Diencephalon (tissue), 1 donor: ENCODE results near the gene RBCK1. TPM values are rescaled to one million over a fixed set of nuclear protein-coding genes. Genes with fewer than 3 reads are reported as not detected.

ENCODE experiments used
- small RNA-seq: library from RNA; depleted of rRNA; stranded (forward); fragments of <200 nt; gene quantifications from one replicate; pipeline ENCODE3, GENCODE V24; 2014
- total RNA-seq: library from RNA; depleted of rRNA; stranded (reverse); fragments of >200 nt; gene quantifications from one replicate; pipeline ENCODE4 v1.2.3, GENCODE V29; 2014

Gene RBCK1
- 23.5 TPM for total RNA-seq

GRCh38 chr20:407953-408842, at the start of gene RBCK1:
Gene RBCK1 (plus strand): TSS chr20:408299. CDS start chr20:408758, 459 bp downstream.

GRCh38 chr20:462199-462991, 54.3 kb downstream of the RBCK1 start, which contains the start of gene TBC1D20:
Gene TBC1D20 (minus strand): TSS chr20:462533. CDS start chr20:462405, 128 bp downstream.

Small RNAs within 50 kb of the gene (small RNA-seq; reads per million reads assigned to genes)
- not detected for gene RF00019

Other genes starting within 250 kb of the RBCK1 start
- not detected for gene DEFB128, start 218.6 kb upstream of the RBCK1 start, total RNA-seq
- gene DEFB129, start 181.0 kb upstream of the RBCK1 start, total RNA-seq, result not detected
- gene DEFB132, start 150.6 kb upstream of the RBCK1 start, total RNA-seq, result not detected
- gene C20orf96, start 117.5 kb upstream of the RBCK1 start, total RNA-seq, result 7.2 TPM
- gene ZCCHC3, start 110.7 kb upstream of the RBCK1 start, total RNA-seq, result 22.4 TPM
- 10.4 TPM for gene SOX12, start 82.7 kb upstream of the RBCK1 start, total RNA-seq
- 52.4 TPM for gene NRSN2, start 61.2 kb upstream of the RBCK1 start, total RNA-seq
- 11.5 TPM for gene TRIB3, start 27.5 kb upstream of the RBCK1 start, total RNA-seq
- 18.9 TPM for gene TBC1D20, start 54.2 kb downstream of the RBCK1 start, total RNA-seq
- gene CSNK2A1, start 135.5 kb downstream of the RBCK1 start, total RNA-seq, result 179 TPM
- gene TCF15, start 202.0 kb downstream of the RBCK1 start, total RNA-seq, result 0.23 TPM
- gene SRXN1, start 244.9 kb downstream of the RBCK1 start, total RNA-seq, result 19.1 TPM